Neural cell (in vitro differentiated cells): ENCODE results near the gene ATP4B. TPM values are rescaled to one million over a fixed set of nuclear protein-coding genes. Genes with fewer than 3 reads are reported as not detected.

Source experiments
- H2AFZ ChIP-seq: fragments of 200-600, 300-800 bp; sonication (generic), shearing (Covaris generic); 2 replicates; pipeline ENCODE4 v1.6.0; 2014; ENCODE audit warnings: low read depth, mild to moderate bottlenecking, antibody characterized with exemption, low read length, moderate library complexity
- H3F3A ChIP-seq: fragments of 200-600 bp; shearing (Covaris generic); 2 replicates; pipeline ENCODE4 v1.6.1; 2016; ENCODE audit warnings: mild to moderate bottlenecking, moderate library complexity, mixed read lengths, antibody characterized with exemption, low read length; ENCODE audit not compliant: insufficient read depth, poor library complexity, severe bottlenecking
- H3K27ac ChIP-seq: fragments of 200-600, 300-800 bp; sonication (generic), shearing (Covaris generic); 2 replicates; pipeline ENCODE4 v1.5.1; 2014; ENCODE audit warnings: mild to moderate bottlenecking, low read length, moderate library complexity
- H3K27me3 ChIP-seq: fragments of 300-800, 200-600 bp; sonication (generic), shearing (Covaris generic); 2 replicates; pipeline ENCODE4 v1.6.0; 2014; ENCODE audit warnings: mild to moderate bottlenecking, low read depth, low read length, moderate library complexity; ENCODE audit not compliant: insufficient read depth
- H3K36me3 ChIP-seq: fragments of 300-800, 200-600 bp; sonication (generic), shearing (Covaris generic); 2 replicates; pipeline ENCODE4 v1.5.1; 2014; ENCODE audit warnings: mild to moderate bottlenecking, antibody characterized with exemption, low read length, moderate library complexity; ENCODE audit not compliant: insufficient read depth
- H3K4me2 ChIP-seq: fragments of 300-800, 200-600 bp; sonication (generic), shearing (Covaris generic); 2 replicates; pipeline ENCODE4 v1.6.0; 2014; ENCODE audit warnings: mild to moderate bottlenecking, low read length
- H3K4me3 ChIP-seq: fragments of 300-800, 200-600 bp; sonication (generic), shearing (Covaris generic); 2 replicates; pipeline ENCODE4 v1.5.1; 2014; ENCODE audit warnings: mild to moderate bottlenecking, low read length, moderate library complexity
- H3K79me2 ChIP-seq: fragments of 200-600 bp; shearing (Covaris generic); replicated peaks from 2 replicates; pipeline ENCODE4 v1.6.0; 2014; ENCODE audit warnings: mild to moderate bottlenecking, low read length, moderate library complexity; ENCODE audit not compliant: insufficient read depth
- H3K9ac ChIP-seq: fragments of 300-800, 200-600 bp; sonication (generic), shearing (Covaris generic); 2 replicates; pipeline ENCODE4 v1.6.1; 2016; ENCODE audit warnings: mild to moderate bottlenecking, low read length, mixed read lengths
- H3K9me2 ChIP-seq: fragments of 200-600 bp; shearing (Covaris generic); 2 replicates; pipeline ENCODE4 v1.6.1; 2016; ENCODE audit warnings: mild to moderate bottlenecking, low read length, mixed read lengths; ENCODE audit not compliant: insufficient read depth
- H3K9me3 ChIP-seq: fragments of 200-600, 300-800 bp; sonication (generic), shearing (Covaris generic); 2 replicates; pipeline ENCODE4 v1.6.1; 2016; ENCODE audit warnings: mild to moderate bottlenecking, mixed run types, low read length, moderate library complexity, mixed read lengths
- H4K20me1 ChIP-seq: fragments of 200-600 bp; shearing (Covaris generic); 2 replicates; pipeline ENCODE4 v1.6.1; 2016; ENCODE audit warnings: mild to moderate bottlenecking, mixed run types; ENCODE audit not compliant: insufficient read depth
- CTCF ChIP-seq: fragments of 450-650 bp; IDR thresholded peaks from 2 replicates; pipeline ENCODE4 v1.5.1; 2014; ENCODE audit warnings: antibody characterized with exemption, mild to moderate bottlenecking, moderate library complexity; ENCODE audit not compliant: poor library complexity, severe bottlenecking
- EP300 ChIP-seq: fragments of 450-650 bp; conservative IDR thresholded peaks from 2 replicates; pipeline ENCODE4 v1.6.1; 2014; ENCODE audit warnings: antibody characterized with exemption, mild to moderate bottlenecking, moderate library complexity; ENCODE audit not compliant: poor library complexity, severe bottlenecking
- EZH2 ChIP-seq: fragments of 200-600, 300-800 bp; shearing (Covaris generic), sonication (generic); IDR thresholded peaks from 2 replicates; pipeline ENCODE4 v1.6.1; 2014; ENCODE audit warnings: antibody characterized with exemption, low read length, borderline replicate concordance, mild to moderate bottlenecking; ENCODE audit not compliant: insufficient read depth, poor library complexity, severe bottlenecking
- MXI1 ChIP-seq: fragments of 450-650 bp; conservative IDR thresholded peaks from 2 replicates; pipeline ENCODE4 v1.6.1; 2014; ENCODE audit warnings: antibody characterized with exemption, mild to moderate bottlenecking; ENCODE audit not compliant: poor library complexity, severe bottlenecking
- POLR2AphosphoS5 ChIP-seq: IDR thresholded peaks from 2 replicates; pipeline ENCODE4 v1.6.1; 2012
- RAD21 ChIP-seq: fragments of 450-650 bp; conservative IDR thresholded peaks from 2 replicates; pipeline ENCODE4 v1.6.1; 2014; ENCODE audit warnings: antibody characterized with exemption, mild to moderate bottlenecking, moderate library complexity
- REST ChIP-seq: IDR thresholded peaks from 2 replicates; pipeline ENCODE4 v1.6.1; 2012; ENCODE audit warnings: borderline replicate concordance
- SMC3 ChIP-seq: fragments of 450-650 bp; conservative IDR thresholded peaks from 2 replicates; pipeline ENCODE4 v1.6.1; 2014; ENCODE audit warnings: antibody characterized with exemption, mild to moderate bottlenecking, moderate library complexity; ENCODE audit not compliant: poor library complexity
- TAF1 ChIP-seq: IDR thresholded peaks from 2 replicates; pipeline ENCODE4 v1.6.1; 2012; ENCODE audit warnings: low read depth
- polyA plus RNA-seq: library from polyadenylated mRNA; depleted of rRNA; stranded (reverse); fragments of >200 nt; gene quantifications from 2 replicates; pipeline ENCODE4 v1.2.3, GENCODE V29; 2014

The ATP4B gene
- polyA plus RNA-seq, 1 donor from 2014 or later: not detected

- TF ChIP-seq SMC3 (no peak), TAF1 (no peak), MXI1 (no peak), REST (no peak), EP300 (no peak), EZH2 (no peak), CTCF (no peak), RAD21 (no peak), POLR2AphosphoS5 (no peak)
- H3K9me3 ChIP-seq: peaks cover 16% of the 10 kb centered on the region
- no peak overlapping the region for H3K9ac ChIP-seq
- no peaks in the 10 kb centered on the region for H4K20me1 ChIP-seq
- no peak overlapping the region for H3K27ac ChIP-seq
- H2AFZ ChIP-seq: no peak overlapping the region
- no peak overlapping the region for H3K4me3 ChIP-seq
- H3F3A ChIP-seq: no peaks in the 10 kb centered on the region
- H3K27me3 ChIP-seq: no peaks in the 10 kb centered on the region
- no peak overlapping the region for H3K4me2 ChIP-seq
- H3K9me2 ChIP-seq: no peaks in the 10 kb centered on the region
- H3K79me2 ChIP-seq: peaks cover 17% of the 10 kb centered on the region
- no peaks in the 10 kb centered on the region for H3K36me3 ChIP-seq
These were observed 56.6 kb downstream of the ATP4B start for GRCh38 chr13:113601166-113602070.

- H3K4me3 ChIP-seq: no peak overlapping the region
- no peak overlapping the region for H3K27ac ChIP-seq
These were observed 58.6 kb downstream of the ATP4B start for GRCh38 chr13:113599391-113599790.

More at GRCh38 chr13:113599391-113599790, 58.6 kb downstream of the ATP4B start:
- Histone ChIP-seq H3F3A (no peaks in the 10 kb centered on the region), H3K9ac (no peak overlapping the region), H3K4me2 (no peak overlapping the region), H3K79me2 (peaks cover 15% of the 10 kb centered on the region), H4K20me1 (no peaks in the 10 kb centered on the region), H2AFZ (no peak overlapping the region), H3K27me3 (no peaks in the 10 kb centered on the region), H3K36me3 (peaks cover 4% of the 10 kb centered on the region), H3K9me3 (peaks cover 13% of the 10 kb centered on the region), H3K9me2 (no peaks in the 10 kb centered on the region)
- TF ChIP-seq REST: no peak
- no peak for TF ChIP-seq CTCF
- no peak for TF ChIP-seq POLR2AphosphoS5
- no peak for TF ChIP-seq MXI1
- TF ChIP-seq TAF1: no peak
- no peak for TF ChIP-seq SMC3
- no peak for TF ChIP-seq EP300
- TF ChIP-seq RAD21: no peak
- no peak for TF ChIP-seq EZH2
